Ishikawa (cell line): ENCODE measurements around the gene ESPL1.

Source experiments
- CEBPB ChIP-seq: IDR thresholded peaks from 2 replicates; pipeline ENCODE4 v1.6.1; 2012
- CREB1 ChIP-seq: IDR thresholded peaks from 2 replicates; pipeline ENCODE4 v1.6.1; 2012; ENCODE audit warnings: low read depth
- EGR1 ChIP-seq: IDR thresholded peaks from 2 replicates; pipeline ENCODE4 v1.6.1; 2012
- EP300 ChIP-seq: IDR thresholded peaks from 2 replicates; pipeline ENCODE4 v1.6.1; 2012; ENCODE audit warnings: borderline replicate concordance
- FOXM1 ChIP-seq: IDR thresholded peaks from 2 replicates; pipeline ENCODE4 v1.6.1; 2012; ENCODE audit warnings: low read depth, borderline replicate concordance
- MAX ChIP-seq: IDR thresholded peaks from 2 replicates; pipeline ENCODE4 v1.6.1; 2012
- NFIC ChIP-seq: IDR thresholded peaks from 2 replicates; pipeline ENCODE4 v1.6.1; 2012
- RAD21 ChIP-seq: IDR thresholded peaks from 2 replicates; pipeline ENCODE4 v1.6.1; 2012; ENCODE audit warnings: low read depth
- REST ChIP-seq: IDR thresholded peaks from 2 replicates; pipeline ENCODE4 v1.6.1; 2012; ENCODE audit warnings: low read depth, mild to moderate bottlenecking
- TAF1 ChIP-seq: IDR thresholded peaks from 2 replicates; pipeline ENCODE4 v1.6.1; 2012; ENCODE audit warnings: low read depth, mild to moderate bottlenecking
- TCF12 ChIP-seq: IDR thresholded peaks from 2 replicates; pipeline ENCODE4 v1.6.1; 2012; ENCODE audit warnings: low read depth
- TEAD4 ChIP-seq: IDR thresholded peaks from 2 replicates; pipeline ENCODE4 v1.6.1; 2012
- USF1 ChIP-seq: IDR thresholded peaks from 2 replicates; pipeline ENCODE4 v1.6.1; 2012
- YY1 ChIP-seq: IDR thresholded peaks from 2 replicates; pipeline ENCODE4 v1.6.1; 2012; ENCODE audit warnings: low read depth
- ZBTB7A ChIP-seq: IDR thresholded peaks from 2 replicates; pipeline ENCODE4 v1.6.1; 2012; ENCODE audit warnings: low read depth

The ESPL1 gene

GRCh38 chr12:53267999-53268629, at the start of gene ESPL1:
TSS of gene ESPL1 (plus strand) at chr12:53268299. CDS start at chr12:53268767, 468 bp downstream.
- TF ChIP-seq MAX (peak; percentile 84), TCF12 (peak; percentile 41; the same call in 1 of the 2 replicates), CEBPB (no peak), ZBTB7A (peak; percentile 97), USF1 (0 out of 2 replicates have a peak, but pooled peaks have one; percentile 36), YY1 (peak; percentile 30; the same call in 1 of the 2 replicates), CREB1 (peak; percentile 64; the same call in 1 of the 2 replicates), TAF1 (peak; percentile 52; the same call in 1 of the 2 replicates), FOXM1 (peak; percentile 97), NFIC (no peak), TEAD4 (no peak), REST (no peak), RAD21 (peak; percentile 62), EGR1 (peak; percentile 99), EP300 (no peak)

GRCh38 chr12:53218551-53219291, 49.4 kb upstream of the ESPL1 start:
- no peak for TF ChIP-seq TAF1

- no peak for TF ChIP-seq EGR1
- TF ChIP-seq TAF1: no peak
- no peak for TF ChIP-seq USF1
- TF ChIP-seq TCF12: no peak
- no peak for TF ChIP-seq TEAD4
- TF ChIP-seq EP300: no peak
- no peak for TF ChIP-seq RAD21
- no peak for TF ChIP-seq CREB1
- TF ChIP-seq MAX: no peak
- no peak for TF ChIP-seq YY1
- no peak for TF ChIP-seq REST
- no peak for TF ChIP-seq FOXM1
- no peak for TF ChIP-seq ZBTB7A
- no peak for TF ChIP-seq NFIC
- TF ChIP-seq CEBPB: no peak
These were observed 48.7 kb upstream of the ESPL1 start for GRCh38 chr12:53219292-53219955.

GRCh38 chr12:53219956-53220693, 48.0 kb upstream of the ESPL1 start:
- peak; percentile 31; the same call in 1 of the 2 replicates for TF ChIP-seq USF1
- TF ChIP-seq MAX: peak; percentile 39; the same call in 1 of the 2 replicates
- 0 out of 2 replicates have a peak, but pooled peaks have one; percentile 18 for TF ChIP-seq TAF1
- TF ChIP-seq CEBPB: no peak
- TF ChIP-seq RAD21: no peak
